ENCODE data around the gene PXDN.
"Not testable (repeated sequence)": the region's sequence is repeated elsewhere in the genome, so short reads cannot be mapped to it uniquely, and the experiment has no call there.

Gene PXDN

DNA sequence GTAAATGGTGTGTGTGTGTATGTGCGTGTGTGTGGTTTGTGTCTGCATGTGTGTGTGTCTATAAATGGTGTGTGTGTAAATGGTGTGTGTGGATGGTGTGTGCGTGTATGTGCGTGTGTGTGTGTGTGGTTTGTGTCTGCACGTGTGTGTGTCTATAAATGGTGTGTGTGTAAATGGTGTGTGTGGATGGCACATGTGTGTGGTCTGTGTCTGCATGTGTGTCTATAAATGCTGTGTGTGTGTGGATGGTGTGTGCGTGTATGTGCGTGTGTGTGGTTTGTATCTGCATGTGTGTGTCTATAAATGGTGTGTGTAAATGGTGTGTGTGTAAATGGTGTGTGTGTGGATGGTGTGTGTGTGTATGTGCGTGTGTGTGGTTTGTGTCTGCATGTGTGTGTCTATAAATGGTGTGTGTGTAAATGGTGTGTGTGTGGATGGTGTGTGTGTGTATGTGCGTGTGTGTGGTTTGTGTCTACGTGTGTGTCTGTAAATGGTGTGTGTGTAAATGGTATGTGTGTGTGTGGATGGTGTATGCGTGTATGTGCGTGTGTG, 64.8 kb downstream of the PXDN start:
- DNase-seq = not testable (repeated sequence)

DNA sequence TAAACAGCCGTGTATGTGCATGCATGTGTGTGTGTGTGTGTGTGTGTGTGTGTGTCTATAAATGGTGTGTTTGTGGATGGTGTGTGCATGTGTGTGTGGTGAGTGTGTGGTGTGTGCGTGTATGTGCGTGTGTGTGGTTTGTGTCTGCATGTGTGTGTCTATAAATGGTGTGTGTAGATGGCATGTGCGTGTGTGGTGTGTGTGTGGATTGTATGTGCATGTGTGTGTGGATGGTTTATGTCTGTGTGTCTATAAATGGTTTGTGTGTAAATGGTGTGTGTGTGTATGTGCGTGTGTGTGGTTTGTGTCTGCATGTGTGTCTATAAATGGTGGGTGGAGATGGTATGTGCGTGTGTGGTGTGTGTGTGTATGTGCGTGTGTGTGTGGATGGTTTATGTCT, 65.2 kb downstream of the PXDN start:
- DNase-seq = not testable (repeated sequence)

DNA sequence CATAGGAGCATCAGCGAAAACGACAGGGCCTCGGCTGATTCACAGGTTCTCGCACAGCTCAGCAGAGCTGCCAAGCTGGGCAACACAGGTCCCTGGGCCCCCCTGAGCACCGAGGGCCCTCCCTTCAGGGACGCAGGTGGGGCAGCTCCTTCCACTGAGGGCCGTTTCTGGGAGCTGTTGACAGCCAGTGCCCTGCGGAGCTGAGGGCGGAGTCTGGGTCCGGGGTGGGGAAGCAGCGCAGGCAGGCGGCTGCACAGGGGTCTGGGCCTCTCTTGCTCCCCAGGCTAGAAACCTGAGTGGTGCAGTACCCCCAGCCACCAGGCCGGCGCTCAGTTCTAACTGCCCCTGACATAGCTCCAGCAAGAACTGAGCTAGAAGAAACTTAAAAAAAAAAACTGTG, 65.7 kb downstream of the PXDN start:
- no peak for DNase-seq

DNA sequence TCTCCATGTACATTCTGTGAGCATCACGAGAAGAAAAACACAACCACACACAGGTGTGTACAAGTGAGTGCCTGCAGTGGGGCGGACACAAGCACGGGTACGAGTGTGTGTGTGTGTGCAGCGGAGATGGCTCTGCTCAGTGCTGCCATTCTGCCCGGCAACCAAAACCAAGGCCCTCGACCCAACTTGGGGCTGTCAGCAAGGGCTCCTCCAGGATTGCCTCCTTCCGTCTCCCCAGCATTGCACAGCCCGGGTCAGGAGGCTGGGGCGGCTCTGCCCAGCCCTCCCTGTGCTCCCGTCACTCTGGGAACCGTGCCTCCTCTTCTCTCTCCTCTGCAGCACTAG, 66.5 kb downstream of the PXDN start:
- DNase-seq = no peak

DNA sequence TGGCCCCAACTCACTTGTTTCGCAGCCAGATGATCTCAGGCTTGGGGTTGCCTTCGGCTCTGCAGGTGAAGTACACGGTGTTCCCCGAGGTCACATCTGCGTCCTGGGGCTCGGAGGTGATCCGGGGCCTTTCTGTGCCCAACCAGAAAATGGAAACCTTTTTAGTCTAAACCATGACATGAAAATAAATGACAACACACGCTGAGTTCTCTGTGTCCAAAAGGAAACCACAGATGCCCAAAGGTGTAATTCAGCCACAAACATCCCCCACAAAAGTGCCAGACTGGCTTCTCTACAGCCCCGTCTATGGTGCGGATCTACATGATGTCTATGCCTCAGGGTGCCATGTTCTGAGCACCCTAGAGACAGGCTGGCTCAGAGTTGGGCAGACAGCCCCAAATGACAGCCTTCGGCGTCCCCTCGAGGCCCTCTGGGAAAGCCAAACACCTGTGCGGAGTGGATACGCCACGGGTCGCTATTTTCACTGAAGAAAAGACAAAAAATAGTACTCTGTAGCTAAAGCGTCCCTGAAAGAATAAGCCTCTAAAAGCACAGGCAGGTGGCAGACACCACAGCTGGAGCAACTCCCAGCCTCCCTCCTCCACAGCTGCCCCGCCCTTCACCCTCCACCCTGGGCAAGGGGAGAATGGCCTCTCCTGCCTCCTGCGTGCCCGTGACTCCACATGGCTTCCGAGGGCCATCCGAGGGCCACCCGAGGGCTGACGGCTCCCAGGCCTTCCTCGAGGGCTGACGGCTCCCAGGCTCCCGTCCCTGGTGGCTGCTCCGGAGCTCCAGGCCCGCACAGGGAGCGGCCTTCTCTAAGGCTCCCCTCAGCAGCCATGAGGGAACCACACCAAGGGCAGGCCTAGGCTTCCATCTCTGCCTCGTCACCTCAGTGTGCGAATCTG, 67.1 kb downstream of the PXDN start:
- no peak for DNase-seq

DNA sequence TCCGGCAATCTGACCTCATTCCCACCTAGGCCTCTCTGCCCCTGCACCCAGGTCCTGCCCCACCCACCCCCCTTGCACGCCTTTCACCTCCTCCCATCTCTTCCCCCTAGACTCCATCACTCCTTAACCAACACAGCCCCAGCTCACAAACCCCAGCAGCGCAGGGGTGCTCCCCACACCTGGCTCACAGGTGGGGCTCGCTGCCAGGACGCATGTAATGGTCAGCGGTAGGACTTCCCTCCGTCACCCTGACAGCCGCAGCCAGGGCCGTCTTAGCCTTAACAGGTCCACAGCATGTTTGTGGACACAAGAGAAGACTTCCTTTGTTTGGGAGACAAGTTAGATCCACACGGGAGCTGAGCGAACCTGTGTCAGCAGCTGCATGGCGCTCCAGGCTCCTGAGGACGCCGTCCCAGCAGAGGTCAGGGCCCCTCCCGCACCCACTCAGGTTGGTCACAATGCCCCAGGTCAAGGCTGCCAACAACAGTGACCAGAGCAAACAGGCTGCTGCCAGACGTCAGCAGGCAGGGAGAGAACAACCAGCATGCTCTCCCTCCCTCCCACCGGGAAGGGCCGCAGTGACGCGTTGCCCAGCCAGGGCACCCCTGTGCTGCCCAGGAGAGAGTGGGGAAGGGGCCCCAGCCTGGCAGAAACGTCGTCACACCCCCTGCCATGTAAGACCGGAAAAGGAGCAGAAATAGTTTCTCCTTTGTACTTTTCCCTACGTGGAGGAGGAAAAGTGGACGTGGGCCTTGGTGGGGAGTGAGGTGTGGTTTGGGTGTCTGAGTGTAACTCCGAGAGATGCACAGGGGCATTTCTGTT, 68.0 kb downstream of the PXDN start:
- no peak for DNase-seq

DNA sequence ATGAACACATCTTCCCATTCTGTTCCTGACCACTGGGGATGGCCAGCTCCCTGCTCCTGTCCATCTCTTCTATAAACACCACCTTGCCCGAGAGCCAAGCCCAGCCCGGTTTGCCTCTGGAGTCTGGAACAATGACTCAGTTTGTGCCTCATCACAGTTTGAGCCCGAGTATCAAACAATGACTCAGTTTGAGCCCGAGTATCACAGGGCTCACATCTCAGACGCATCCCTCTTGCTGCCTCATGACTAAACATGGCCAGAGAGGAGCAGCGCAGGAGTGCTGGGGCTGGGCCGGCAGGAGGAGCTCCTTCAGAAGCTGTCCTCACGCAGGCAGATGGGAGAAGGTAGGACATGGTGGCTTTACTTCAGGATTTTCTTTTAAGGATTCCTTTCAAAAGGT, 68.7 kb downstream of the PXDN start:
- DNase-seq = no peak

DNA sequence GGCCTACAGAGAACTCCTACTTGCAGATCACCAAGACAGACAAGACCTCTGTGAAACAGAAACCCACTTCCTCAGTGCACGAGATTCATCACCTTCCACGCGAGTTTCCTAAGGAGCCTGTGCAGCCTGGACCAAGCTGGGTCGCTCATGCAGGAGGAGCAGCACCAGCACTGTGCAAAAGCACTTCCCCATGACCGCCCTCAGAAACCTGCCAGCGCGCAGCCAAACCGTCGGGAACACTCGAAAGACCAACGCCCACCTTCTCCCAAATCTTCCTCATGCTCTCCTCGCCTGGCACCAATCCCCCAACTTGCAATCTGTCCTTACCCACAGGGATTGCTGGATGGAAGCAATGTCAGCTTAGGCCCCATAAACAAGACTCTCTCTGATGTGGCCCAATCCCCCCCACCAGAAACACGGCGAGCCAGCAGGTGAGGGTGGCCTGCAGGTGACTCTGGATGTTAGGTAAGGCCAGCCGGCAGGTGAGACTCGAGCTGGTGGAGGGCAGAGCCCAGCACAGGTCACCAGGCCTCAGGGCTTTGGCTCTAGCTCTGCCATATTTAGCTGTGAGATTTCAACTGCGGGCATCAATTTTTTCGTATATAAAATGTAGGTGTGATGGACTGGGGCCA, 69.4 kb downstream of the PXDN start:
- no peak for DNase-seq

DNA sequence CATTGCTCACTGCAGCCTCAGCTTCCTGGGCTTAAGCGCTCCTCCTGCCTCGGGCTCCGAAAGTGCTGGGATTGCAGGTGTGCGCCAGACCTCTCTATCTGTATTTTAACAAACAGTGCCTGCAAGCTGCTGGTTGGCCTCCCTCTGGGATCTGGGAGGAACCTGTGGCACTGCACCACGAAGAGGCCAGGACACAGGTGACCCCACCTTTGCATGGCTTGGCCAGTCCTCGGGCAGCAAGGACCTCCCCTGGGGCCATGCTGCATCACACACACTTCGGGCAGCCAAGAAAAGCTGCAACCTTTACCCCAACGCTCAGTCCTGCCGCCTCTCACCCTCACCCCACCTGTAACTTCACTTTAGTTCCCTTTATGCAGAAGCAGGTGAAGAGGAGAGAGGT, 70.0 kb downstream of the PXDN start:
- DNase-seq = no peak

DNA sequence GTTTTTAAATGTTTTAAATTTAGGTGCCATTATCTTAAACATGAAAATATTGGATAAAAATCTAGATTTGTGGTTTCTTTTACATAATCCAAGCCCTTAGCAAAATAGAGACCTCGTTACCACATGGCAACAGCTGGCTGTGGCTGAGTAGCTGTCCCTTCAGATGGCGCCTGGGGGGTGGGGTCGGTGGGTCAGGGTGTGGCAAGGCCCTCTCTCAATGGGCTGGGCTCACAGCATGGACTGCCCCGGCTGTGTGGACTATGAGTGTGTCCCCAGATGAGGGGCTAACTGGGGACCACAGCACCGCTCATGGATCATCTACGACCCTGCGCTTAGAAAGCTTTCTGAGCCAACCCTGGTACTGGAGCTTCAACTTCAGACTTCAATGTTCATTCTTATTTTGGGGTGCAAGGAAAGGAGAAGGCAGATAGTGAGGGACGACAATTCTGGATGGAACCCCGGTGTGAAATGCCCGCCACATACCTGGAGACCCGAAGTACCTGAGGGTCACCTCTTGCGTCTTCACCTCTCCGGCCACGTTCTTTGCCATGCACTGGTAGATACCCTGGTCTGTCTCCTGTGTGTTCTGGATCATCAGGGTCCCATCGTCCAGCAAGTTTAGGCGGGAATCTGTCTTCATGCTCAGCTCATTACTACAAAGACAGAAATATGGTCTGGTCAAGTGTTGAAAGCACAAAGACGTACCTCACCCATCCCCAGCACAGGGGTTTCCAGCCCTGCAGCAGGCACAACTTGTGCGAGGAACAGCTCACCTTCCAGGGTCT, 71.0 kb downstream of the PXDN start:
- DNase-seq = no peak

DNA sequence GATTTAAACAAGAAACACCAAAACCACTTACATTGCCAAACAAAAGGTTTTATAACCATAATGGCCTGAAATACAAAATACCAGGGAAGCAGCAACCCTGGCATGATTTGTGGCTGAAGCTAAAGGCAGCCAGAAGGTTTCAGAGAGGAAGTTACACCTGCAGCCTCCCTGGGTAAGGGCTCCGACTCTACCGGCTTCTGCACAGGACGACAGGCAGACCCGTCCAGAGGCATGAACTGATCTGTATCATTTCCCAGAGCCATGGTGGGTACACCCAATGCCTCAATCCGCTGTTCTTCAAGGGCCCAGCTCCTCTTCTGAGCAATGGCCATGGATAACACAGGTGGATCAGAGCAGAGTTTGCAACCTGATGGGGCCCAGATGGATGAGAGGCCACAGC, 71.6 kb downstream of the PXDN start:
- DNase-seq = no peak

DNA sequence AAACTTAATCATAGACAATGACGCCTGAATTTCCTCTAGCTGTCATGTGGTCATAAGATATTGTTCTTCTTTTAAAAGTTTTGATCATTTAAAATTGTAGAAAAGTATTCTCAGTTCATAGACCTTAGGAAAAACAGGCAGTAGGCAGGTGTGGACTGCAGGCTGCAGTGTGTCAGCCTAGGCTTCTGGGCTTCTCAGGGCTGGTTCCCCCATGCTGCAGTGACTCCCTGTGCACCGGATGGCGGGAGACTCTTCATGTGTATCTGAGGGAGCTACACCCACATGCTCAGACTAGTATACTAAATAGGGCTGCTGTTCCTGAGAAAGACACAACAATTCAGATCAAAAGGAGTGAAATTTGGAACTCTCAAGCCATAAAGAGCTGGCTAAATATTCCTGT, 72.4 kb downstream of the PXDN start:
- DNase-seq = no peak

DNA sequence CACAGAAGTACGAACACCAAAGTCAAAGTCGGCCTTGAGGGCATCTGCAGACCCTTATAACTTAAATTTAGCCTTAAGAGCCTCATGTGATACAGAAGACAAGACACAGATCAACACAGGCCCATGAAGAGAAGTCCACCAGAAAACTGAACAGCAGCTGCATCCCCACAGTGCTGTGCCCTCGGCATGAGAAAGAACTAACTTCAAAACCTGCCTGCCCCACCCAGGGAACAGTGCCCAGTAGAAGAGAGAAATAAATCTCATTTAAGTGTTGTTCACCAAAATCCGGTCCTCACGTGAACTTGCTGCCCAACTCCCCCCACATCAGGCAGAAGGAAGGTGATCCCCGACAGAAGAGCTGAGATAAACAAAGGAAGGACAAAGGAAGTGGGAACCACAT, 73.7 kb downstream of the PXDN start:
- DNase-seq = no peak

DNA sequence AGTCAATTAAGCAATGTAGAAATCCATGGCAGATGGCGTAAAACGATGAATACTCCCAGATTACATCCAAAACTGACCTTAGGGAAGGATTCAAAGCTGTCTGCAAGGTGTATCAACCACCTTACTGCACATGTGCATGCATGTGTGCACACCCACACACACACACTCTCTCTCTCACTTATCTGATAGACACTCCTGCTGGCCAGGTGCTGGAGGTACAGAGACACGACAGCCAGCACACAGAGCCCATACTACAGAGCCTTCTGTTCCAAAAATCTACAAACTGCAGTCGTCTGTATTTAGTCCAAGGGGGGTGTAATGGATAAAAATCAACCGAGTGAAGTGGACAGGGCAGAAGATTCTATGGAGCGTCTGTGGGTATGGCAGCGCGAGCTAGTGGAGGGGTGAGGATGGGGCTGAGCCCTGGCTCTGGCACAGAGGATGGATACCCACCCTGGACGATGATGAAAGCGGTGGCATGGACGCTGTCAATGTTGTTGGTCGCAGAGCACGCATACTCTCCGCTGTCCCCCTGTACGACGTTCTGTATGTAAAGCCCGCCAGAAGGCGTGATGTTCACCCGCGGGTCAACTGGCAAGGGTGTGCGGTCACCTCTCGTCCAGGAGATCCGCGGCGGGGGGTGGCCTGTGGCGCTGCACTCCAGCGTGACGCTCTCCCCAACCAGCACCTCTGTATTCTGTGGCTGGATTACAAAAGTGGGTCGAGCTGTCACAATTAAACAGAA, 78.4 kb downstream of the PXDN start:
- DNase-seq = no peak

DNA sequence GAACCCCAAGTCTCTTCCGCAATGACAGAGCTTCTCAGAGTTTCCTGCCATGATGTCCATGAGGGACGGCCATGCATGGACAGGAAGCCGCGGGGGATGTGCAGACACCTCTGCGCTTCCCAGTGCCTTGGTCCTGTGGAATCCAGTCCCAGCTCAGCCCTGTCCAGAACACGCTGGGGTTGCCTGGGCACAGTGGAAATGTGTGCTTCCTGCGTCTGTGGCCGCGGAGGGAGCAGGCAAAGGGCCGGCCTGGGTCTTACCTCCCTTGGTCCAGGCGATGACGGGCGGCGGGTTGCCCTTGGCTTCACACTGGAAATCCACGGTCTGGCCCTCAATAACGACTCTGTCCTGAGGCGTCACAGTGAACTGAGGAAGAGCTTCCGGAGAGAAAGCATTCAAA, 79.6 kb downstream of the PXDN start:
- no peak for DNase-seq

DNA sequence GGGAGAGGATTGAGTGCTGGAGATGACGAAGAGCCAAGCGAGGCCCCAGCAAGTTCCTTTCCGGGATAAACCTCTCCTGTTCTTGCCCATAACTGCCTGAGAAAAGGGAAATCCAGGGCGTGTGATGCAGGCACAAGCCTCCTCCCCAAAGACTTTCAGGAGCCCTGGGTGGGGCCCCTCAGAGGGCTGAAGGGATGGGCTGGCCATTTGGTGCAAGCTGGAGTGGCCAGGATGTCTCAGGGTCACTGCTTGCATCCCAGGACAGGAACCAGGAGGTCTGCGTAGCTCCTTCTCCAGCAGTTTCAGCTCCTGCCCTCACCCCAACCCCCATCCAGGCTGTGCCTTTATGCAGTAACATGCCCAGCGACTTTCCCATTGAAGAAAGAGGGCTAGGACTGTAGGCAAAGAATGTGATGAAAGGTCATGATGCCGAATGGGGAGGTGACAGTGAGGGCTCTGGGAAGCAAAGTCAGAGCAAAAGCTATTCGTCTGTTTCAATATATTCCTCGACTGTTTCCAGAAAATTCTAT, 80.2 kb downstream of the PXDN start:
- DNase-seq = no peak

DNA sequence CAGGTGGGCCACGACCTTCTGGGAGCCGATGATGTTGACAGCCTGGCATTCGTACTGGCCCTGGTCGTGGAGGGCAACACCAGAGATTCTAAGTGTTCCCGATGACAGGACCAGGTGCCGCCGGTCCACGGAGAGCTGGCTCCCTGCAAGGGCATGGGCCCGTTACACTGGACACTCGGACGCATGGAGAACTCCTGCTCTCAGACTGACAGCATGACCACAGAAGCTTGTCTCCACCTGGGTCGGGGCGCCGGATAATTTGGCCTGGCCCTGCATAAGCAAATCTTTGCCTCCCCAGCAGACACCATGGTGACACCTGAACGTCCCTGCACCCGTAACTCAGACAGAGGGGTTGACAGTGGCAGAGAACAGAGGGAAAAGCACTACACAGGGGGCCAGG, 80.7 kb downstream of the PXDN start:
- DNase-seq = no peak

DNA sequence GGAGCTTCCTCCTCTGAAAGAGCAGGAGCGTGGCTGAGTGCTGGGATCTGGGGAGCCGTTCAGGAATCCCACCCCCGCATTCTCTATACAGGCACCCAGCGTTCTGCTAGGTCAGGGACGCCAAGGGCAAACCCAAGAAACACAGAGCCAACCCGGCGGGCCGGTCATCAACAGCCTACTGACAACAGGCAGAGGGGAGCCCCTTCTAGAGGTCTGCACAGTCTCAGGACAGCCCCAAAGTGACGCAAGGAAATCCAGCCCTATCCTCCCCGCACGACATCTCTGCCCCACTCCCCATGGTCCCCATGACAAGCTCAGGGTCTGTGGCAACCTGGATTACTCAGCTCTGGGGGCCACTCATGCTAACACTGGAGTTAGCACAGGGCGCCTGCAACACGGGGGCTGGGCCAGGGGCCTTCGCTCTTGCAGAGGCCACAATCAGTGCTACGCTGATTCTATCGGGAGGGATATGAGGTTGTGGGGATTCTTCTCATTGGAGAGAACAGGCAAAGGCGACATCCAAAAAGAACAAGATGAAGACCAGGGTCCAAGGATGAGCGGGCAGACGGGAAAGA, 81.6 kb downstream of the PXDN start:
- DNase-seq = no peak

DNA sequence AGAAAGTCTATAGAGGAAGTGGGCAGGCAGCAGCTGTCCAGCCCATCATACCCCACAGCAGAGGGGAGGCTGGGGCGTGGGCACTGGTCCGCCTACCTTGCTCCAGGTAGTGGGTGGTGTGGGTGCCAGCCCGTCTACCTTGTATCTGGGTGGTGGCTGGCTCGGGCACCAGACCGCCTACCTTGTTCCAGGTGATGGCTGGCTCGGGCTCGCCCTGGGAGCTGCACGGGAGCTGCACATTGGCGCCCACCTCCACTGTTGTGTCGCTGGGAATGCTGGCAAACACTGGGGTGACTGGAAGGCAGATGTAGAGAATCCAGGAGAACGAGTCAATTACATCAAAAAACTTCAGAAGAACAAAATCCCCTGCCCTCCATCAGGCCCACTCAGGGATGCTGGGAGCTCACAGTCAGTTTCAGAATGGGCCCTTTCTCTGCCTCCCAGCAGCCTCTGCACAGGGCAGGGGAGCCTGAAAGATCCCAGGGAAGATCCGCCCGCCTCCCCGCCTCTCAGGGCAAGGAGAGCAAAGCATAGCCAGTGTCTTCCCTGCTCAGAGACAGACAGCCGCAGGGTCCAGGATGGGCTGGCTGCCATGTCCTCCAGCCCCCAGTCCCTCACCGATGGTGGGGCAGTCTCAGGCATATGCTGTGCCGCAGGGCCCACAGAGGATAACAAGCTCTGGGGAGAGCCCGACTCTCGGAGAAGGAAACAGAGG, 82.3 kb downstream of the PXDN start:
- no peak for DNase-seq
